SK-MEL-5 (cell line): ENCODE results near the gene DHRS1. TPM values are rescaled to one million over a fixed set of nuclear protein-coding genes. Genes with fewer than 3 reads are reported as not detected.
"Not testable (repeated sequence)": the region's sequence is repeated elsewhere in the genome, so short reads cannot be mapped to it uniquely, and the experiment has no call there.

Experiments
- DNase-seq: peaks from one replicate; pipeline ENCODE4 v3.0.0-alpha.2; 2016; ENCODE audit warnings: low read depth, low spot score
- in situ Hi-C: cut with HindIII; loops from 2 replicates; pipeline ENCODE4 v1.10.0; 2016; ENCODE audit warnings: low sequenced_read_pairs, high pct_unique_total_duplicates, low pct_unique_long_range_greater_than_20kb
- total RNA-seq: library from RNA; depleted of rRNA; stranded (reverse); fragments of >200 nt; shearing (Covaris generic); gene quantifications from 2 replicates; pipeline ENCODE4 v1.2.3, GENCODE V29; 2014; rRNA removed

DHRS1 gene
- total RNA-seq, 1 experiment from 2014 or later = 0.82 TPM

DNA sequence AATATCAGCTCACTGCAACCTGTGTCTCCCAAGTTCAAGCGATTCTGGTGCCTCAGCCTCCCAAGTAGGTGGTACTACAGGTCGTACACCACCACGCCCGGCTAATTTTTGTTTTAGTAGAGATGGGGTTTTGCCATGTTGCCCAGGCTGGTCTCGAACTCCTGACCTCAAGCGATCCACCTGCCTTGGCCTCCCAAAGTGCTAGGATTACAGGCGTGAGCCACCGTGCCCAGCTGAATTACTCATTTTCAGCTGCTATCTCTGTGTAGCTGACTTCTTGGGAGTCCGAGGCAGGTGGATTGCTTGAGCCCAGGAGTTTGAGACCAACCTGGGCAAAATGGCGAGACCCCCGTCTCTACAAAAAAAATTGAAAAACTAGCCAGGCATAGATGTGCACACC is 54.2 kb downstream of the DHRS1 start:
- DNase-seq, in situ Hi-C loops: not testable (repeated sequence)

DNA sequence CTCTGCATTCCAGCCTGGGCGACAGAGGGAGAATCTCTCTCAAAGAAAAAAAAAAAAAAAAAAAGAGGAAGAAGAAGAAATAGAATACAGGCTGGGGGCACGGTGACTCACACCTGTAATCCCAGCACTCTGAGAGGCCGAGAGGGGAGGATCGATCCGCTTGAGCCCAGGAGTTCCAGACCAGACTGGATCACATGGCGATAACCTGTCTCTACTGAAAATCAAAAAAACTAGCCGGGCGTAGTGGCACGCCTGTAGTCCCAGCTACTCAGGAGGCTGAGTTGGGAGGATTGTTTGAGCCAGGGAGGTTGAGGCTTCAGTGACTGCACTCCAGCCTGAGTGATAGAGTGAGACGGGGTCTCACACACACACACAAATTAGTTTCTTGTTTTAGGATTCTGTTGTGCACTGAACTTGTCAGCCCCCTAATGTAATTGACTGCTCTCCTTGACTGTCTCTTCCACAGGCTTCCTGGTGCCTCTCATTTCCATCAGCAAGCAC is 56.2 kb downstream of the DHRS1 start:
- DNase-seq = no peak
- in situ Hi-C loops = no loop called here

DNA sequence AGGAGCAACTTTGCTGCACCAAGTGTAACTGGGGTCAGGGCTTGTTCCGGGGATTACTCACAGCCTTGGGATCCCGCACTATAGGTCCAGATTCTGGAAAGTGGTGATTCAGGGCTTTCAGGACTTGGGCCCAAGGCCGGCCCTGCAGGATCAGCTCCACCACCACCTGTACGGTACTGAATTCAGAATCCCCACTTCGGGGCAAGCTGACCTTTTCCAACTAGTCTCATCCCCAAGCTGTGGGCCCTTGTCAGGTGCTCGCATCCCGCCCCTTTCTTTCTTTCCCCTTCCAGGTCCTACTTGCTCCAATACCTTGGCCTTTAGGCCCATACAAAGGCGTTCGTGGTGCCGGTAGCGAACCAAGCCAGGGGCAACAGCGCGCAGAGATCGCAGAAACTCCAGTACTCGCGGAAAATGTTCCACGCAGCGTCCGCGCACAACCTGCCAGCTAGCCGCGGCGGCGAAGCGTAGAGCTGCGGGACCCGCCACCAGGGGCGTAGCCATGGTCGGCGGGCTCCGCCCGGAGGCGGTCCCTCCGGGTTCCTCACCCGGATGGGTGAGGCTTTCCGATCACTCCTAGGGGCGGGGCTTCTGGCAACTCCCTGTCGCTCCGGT is 57.6 kb downstream of the DHRS1 start:
- peak; percentile 90 for DNase-seq
- in situ Hi-C loops = no loop called here

Other genes with a start within 250 kb of the DHRS1 start
- 0.29 and 0.66 TPM in 2 replicates for gene CARMIL3, start 247.8 kb downstream of the DHRS1 start, total RNA-seq
- gene CPNE6, start 228.2 kb downstream of the DHRS1 start, total RNA-seq = not detected in 2 replicates
- 23.2 and 28.6 TPM in 2 replicates for gene PCK2, start 205.5 kb downstream of the DHRS1 start, total RNA-seq
- gene DCAF11, start 185.0 kb downstream of the DHRS1 start, total RNA-seq = 43.7 and 49.5 TPM in 2 replicates
- 2.5 and 2.6 TPM in 2 replicates for gene NRL, start 184.8 kb downstream of the DHRS1 start, total RNA-seq
- gene FITM1, start 169.1 kb downstream of the DHRS1 start, total RNA-seq = not detected in 2 replicates
- 92.6 and 105 TPM in 2 replicates for gene PSME1, start 163.6 kb downstream of the DHRS1 start, total RNA-seq
- gene EMC9, start 158.2 kb downstream of the DHRS1 start, total RNA-seq = 12.3 and 13.9 TPM in 2 replicates
- gene PSME2, start 153.2 kb downstream of the DHRS1 start, total RNA-seq = 174 and 203 TPM in 2 replicates
- 36.3 and 47.2 TPM in 2 replicates for gene RNF31, start 152.3 kb downstream of the DHRS1 start, total RNA-seq
- gene IRF9, start 138.5 kb downstream of the DHRS1 start, total RNA-seq = 24.2 and 34.1 TPM in 2 replicates
- 0.69 and 1.1 TPM in 2 replicates for gene REC8, start 127.7 kb downstream of the DHRS1 start, total RNA-seq
- gene IPO4, start 111.0 kb downstream of the DHRS1 start, total RNA-seq = 52.1 and 67.3 TPM in 2 replicates
- 56.9 and 57.5 TPM in 2 replicates for gene TM9SF1, start 104.3 kb downstream of the DHRS1 start, total RNA-seq
- gene TSSK4, start 94.1 kb downstream of the DHRS1 start, total RNA-seq = not detected in 2 replicates
- 42.2 and 44.2 TPM in 2 replicates for gene CHMP4A, start 86.3 kb downstream of the DHRS1 start, total RNA-seq
- 8.3 and 14.0 TPM in 2 replicates for gene MDP1, start 83.7 kb downstream of the DHRS1 start, total RNA-seq
- 249 and 263 TPM in 2 replicates for gene NEDD8, start 67.4 kb downstream of the DHRS1 start, total RNA-seq
- gene GMPR2, start 66.9 kb downstream of the DHRS1 start, total RNA-seq = 48.3 and 56.3 TPM in 2 replicates
- 37.8 and 43.1 TPM in 2 replicates for gene TINF2, start 57.2 kb downstream of the DHRS1 start, total RNA-seq
- 0.08 TPM in 1 of 2 replicates, not detected in the other for gene TGM1, start 36.6 kb downstream of the DHRS1 start, total RNA-seq
- 23.9 and 25.7 TPM in 2 replicates for gene RABGGTA, start 28.2 kb downstream of the DHRS1 start, total RNA-seq
- gene NOP9, start 70 bp upstream of the DHRS1 start, total RNA-seq = 22.9 and 25.1 TPM in 2 replicates
- gene CIDEB, start 8.2 kb upstream of the DHRS1 start, total RNA-seq = 0.35 and 0.48 TPM in 2 replicates
- gene LTB4R2, start 10.4 kb upstream of the DHRS1 start, total RNA-seq = 2.3 and 3.2 TPM in 2 replicates
- gene LTB4R, start 11.7 kb upstream of the DHRS1 start, total RNA-seq = 0.98 and 1.7 TPM in 2 replicates
- not detected in 2 replicates for gene ADCY4, start 35.3 kb upstream of the DHRS1 start, total RNA-seq
- gene RIPK3, start 40.2 kb upstream of the DHRS1 start, total RNA-seq = not detected in 2 replicates
- gene NFATC4, start 68.4 kb upstream of the DHRS1 start, total RNA-seq = 0.05 and 0.53 TPM in 2 replicates
- gene NYNRIN, start 99.2 kb upstream of the DHRS1 start, total RNA-seq = 0.05 TPM in 1 of 2 replicates, not detected in the other
- 0.11 and 0.24 TPM in 2 replicates for gene CBLN3, start 129.9 kb upstream of the DHRS1 start, total RNA-seq
- 30.9 and 37.5 TPM in 2 replicates for gene KHNYN, start 130.2 kb upstream of the DHRS1 start, total RNA-seq
- gene SDR39U1, start 143.0 kb upstream of the DHRS1 start, total RNA-seq = 6.2 and 12.5 TPM in 2 replicates
- not detected in 2 replicates for gene CMA1, start 208.5 kb upstream of the DHRS1 start, total RNA-seq